HepG2 (cell line): ENCODE measurements around the gene ZFAND6.

ENCODE experiments used
- BCL3 ChIP-seq: sonication (generic); formaldehyde crosslinking; IDR thresholded peaks from 2 replicates; pipeline ENCODE4 v1.5.1; 2020; ENCODE audit warnings: mild to moderate bottlenecking, missing genetic modification reagents, moderate library complexity
- BRD4 ChIP-seq: sonication (generic); formaldehyde crosslinking; IDR thresholded peaks from 2 replicates; pipeline ENCODE4 v1.4.0; 2020; ENCODE audit warnings: missing genetic modification reagents
- MIER3 ChIP-seq: IDR thresholded peaks from 2 replicates; pipeline ENCODE4 v1.6.1; 2016; ENCODE audit warnings: missing compliant biosample characterization, borderline replicate concordance
- POLR2A ChIP-seq, 2 experiments: IDR thresholded peaks; 2 replicates each; pipeline ENCODE4 v1.6.1; 2011; ENCODE audit warnings: low read depth in 2 of 2, low read length in 2 of 2, mild to moderate bottlenecking in 1 of 2, moderate library complexity in 1 of 2; ENCODE audit not compliant: insufficient read depth in 1 of 2
- ZNF772 ChIP-seq: sonication (generic); formaldehyde crosslinking; IDR thresholded peaks from 2 replicates; pipeline ENCODE4 v1.5.0; 2020; ENCODE audit warnings: mild to moderate bottlenecking, missing genetic modification reagents
- TF ChIP-seq, protein P1 (sequence below): sonication (generic); formaldehyde crosslinking; IDR thresholded peaks from 2 replicates; pipeline ENCODE4 v1.5.0; 2020; ENCODE audit warnings: mild to moderate bottlenecking, missing genetic modification reagents, moderate library complexity

DNA sequence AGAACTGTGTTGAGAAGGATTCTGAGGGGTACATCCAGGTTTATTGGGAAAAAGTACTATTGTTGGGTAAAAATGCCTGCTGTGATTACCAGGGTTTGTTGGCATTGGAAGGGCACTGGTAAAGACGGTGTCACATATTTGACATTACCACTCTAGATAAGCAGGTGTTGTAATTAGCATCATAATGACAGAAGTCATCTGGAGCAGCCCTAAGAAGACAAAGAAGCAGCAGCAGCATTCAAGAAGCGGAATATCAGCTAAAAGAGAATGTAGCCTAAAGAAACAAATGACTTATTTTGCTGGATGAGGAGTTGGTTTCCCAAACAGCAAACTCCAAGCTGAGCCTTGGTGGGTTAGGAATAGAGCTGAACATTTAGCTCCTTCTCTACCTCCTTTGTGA, 30.5 kb upstream of the ZFAND6 start:
- TF ChIP-seq BRD4: no peak
- no peak for TF ChIP-seq POLR2A (IDR thresholded peaks at IDR 0.05; ENCODE audit: insufficient read depth in 1 of 2, low read depth in 2 of 2, low read length in 2 of 2)
- TF ChIP-seq BCL3 (CRISPR knock-in tag): no peak
- no peak for TF ChIP-seq MIER3 (CRISPR knock-in tag)
- no peak for TF ChIP-seq ZNF772 (CRISPR knock-in tag)
- TF ChIP-seq, protein P1, sequence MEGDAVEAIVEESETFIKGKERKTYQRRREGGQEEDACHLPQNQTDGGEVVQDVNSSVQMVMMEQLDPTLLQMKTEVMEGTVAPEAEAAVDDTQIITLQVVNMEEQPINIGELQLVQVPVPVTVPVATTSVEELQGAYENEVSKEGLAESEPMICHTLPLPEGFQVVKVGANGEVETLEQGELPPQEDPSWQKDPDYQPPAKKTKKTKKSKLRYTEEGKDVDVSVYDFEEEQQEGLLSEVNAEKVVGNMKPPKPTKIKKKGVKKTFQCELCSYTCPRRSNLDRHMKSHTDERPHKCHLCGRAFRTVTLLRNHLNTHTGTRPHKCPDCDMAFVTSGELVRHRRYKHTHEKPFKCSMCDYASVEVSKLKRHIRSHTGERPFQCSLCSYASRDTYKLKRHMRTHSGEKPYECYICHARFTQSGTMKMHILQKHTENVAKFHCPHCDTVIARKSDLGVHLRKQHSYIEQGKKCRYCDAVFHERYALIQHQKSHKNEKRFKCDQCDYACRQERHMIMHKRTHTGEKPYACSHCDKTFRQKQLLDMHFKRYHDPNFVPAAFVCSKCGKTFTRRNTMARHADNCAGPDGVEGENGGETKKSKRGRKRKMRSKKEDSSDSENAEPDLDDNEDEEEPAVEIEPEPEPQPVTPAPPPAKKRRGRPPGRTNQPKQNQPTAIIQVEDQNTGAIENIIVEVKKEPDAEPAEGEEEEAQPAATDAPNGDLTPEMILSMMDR (CRISPR knock-in tag): no peak
